Measurements from ENCODE around the gene SOX5.
"Not testable (repeated sequence)": the region's sequence is repeated elsewhere in the genome, so short reads cannot be mapped to it uniquely, and the experiment has no call there.

The SOX5 gene

GRCh38 chr12:23505736-23506135 lies 443.7 kb downstream of the SOX5 start:
- not testable (repeated sequence) for H3K27me3 ChIP-seq (ENCODE audit: insufficient read depth, low read length); H3K36me3 ChIP-seq (ENCODE audit: insufficient read depth, low read depth, low read length); H3K9ac ChIP-seq (ENCODE audit: low read depth, low read length); H3K9me3 ChIP-seq (ENCODE audit: insufficient read depth, low read depth, low read length); H3K27ac ChIP-seq (ENCODE audit: low read length)
- Histone ChIP-seq H3K4me3 (ENCODE audit: low read length) (peak overlapping the region; percentile 46; the same call in 1 of the 2 replicates), H3K4me1 (ENCODE audit: insufficient read depth, low read length) (peaks cover 22% of the 10 kb centered on the region; the same call in 1 of the 2 replicates)

- Histone ChIP-seq H3K4me3 (ENCODE audit: low read length) (peak overlapping the region; percentile 46), H3K36me3 (ENCODE audit: insufficient read depth, low read depth, low read length) (no peaks in the 10 kb centered on the region), H3K9me3 (ENCODE audit: insufficient read depth, low read depth, low read length) (no peaks in the 10 kb centered on the region), H3K4me1 (ENCODE audit: insufficient read depth, low read length) (peaks cover 22% of the 10 kb centered on the region; the same call in 1 of the 2 replicates), H3K27ac (ENCODE audit: low read length) (peak overlapping the region; percentile 60), H3K9ac (ENCODE audit: low read depth, low read length) (peak overlapping the region; percentile 67; the same call in 1 of the 2 replicates), H3K27me3 (ENCODE audit: insufficient read depth, low read length) (no peaks in the 10 kb centered on the region)
Measured at GRCh38 chr12:23504641-23505399, 444.6 kb downstream of the SOX5 start.

GRCh38 chr12:23504043-23504442 lies 445.4 kb downstream of the SOX5 start:
- Histone ChIP-seq H3K4me3 (ENCODE audit: low read length) (no peak overlapping the region), H3K36me3 (ENCODE audit: insufficient read depth, low read depth, low read length) (no peaks in the 10 kb centered on the region), H3K27ac (ENCODE audit: low read length) (peak overlapping the region; percentile 60), H3K4me1 (ENCODE audit: insufficient read depth, low read length) (peaks cover 22% of the 10 kb centered on the region; the same call in 1 of the 2 replicates), H3K9me3 (ENCODE audit: insufficient read depth, low read depth, low read length) (no peaks in the 10 kb centered on the region; the same call in 1 of the 2 replicates), H3K27me3 (ENCODE audit: insufficient read depth, low read length) (no peaks in the 10 kb centered on the region), H3K9ac (ENCODE audit: low read depth, low read length) (peak overlapping the region; percentile 43; the same call in 1 of the 2 replicates)

DNA sequence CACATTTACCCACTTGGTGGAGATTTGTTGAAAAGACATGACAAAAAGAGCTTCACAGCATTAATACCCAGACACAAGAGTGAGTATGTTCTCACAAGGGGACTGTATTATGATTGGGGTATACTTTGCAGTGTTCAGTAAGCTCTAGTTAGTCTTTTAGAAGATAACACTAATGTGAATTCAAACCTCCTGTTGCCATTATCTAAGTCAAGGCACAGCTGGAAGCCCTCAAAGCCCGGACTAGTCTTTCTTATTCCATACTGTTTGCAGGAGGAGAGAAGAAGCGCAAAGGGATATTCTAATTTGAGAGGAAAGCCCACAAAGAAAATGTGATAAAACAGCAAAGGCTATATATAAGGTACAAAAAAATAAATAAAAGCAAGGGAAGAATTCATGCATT lies 445.9 kb downstream of the SOX5 start:
- Histone ChIP-seq H3K27ac (ENCODE audit: low read length) (peak overlapping the region; percentile 60), H3K4me1 (ENCODE audit: insufficient read depth, low read length) (peaks cover 22% of the 10 kb centered on the region; the same call in 1 of the 2 replicates), H3K4me3 (ENCODE audit: low read length) (no peak overlapping the region), H3K9ac (ENCODE audit: low read depth, low read length) (no peak overlapping the region), H3K36me3 (ENCODE audit: insufficient read depth, low read depth, low read length) (no peaks in the 10 kb centered on the region), H3K27me3 (ENCODE audit: insufficient read depth, low read length) (no peaks in the 10 kb centered on the region), H3K9me3 (ENCODE audit: insufficient read depth, low read depth, low read length) (no peaks in the 10 kb centered on the region; the same call in 1 of the 2 replicates)

DNA sequence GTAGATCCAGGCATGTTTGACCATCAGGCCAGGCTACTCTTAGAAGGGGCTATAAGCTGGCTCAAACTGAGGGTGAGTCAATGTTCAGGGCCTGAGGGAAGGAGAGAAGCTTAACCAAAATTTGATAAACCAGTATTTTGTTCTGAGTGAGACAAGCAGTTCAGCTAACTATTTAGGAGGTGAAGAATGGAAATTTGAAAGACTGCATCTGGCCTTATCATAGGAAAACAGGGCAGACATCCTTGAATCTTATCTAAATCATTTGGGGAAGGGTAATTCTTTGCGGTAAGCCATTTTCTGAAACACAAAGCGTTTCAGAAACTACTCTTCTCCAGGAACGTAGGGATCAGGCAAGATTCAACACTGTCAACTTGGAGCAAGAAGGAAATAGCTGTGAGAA lies 447.2 kb downstream of the SOX5 start:
- Histone ChIP-seq H3K36me3 (ENCODE audit: insufficient read depth, low read depth, low read length) (no peaks in the 10 kb centered on the region), H3K9me3 (ENCODE audit: insufficient read depth, low read depth, low read length) (no peaks in the 10 kb centered on the region; the same call in 1 of the 2 replicates), H3K4me3 (ENCODE audit: low read length) (no peak overlapping the region), H3K27ac (ENCODE audit: low read length) (no peak overlapping the region), H3K4me1 (ENCODE audit: insufficient read depth, low read length) (peaks cover 22% of the 10 kb centered on the region; the same call in 1 of the 2 replicates), H3K27me3 (ENCODE audit: insufficient read depth, low read length) (no peaks in the 10 kb centered on the region), H3K9ac (ENCODE audit: low read depth, low read length) (no peak overlapping the region)

- Histone ChIP-seq H3K27me3 (ENCODE audit: insufficient read depth, low read length) (no peaks in the 10 kb centered on the region), H3K9ac (ENCODE audit: low read depth, low read length) (no peak overlapping the region), H3K9me3 (ENCODE audit: insufficient read depth, low read depth, low read length) (peaks cover 4% of the 10 kb centered on the region), H3K4me1 (ENCODE audit: insufficient read depth, low read length) (no peaks in the 10 kb centered on the region), H3K27ac (ENCODE audit: low read length) (no peak overlapping the region), H3K4me3 (ENCODE audit: low read length) (no peak overlapping the region), H3K36me3 (ENCODE audit: insufficient read depth, low read depth, low read length) (no peaks in the 10 kb centered on the region)
Measured at GRCh38 chr12:23495472-23495871, 454.0 kb downstream of the SOX5 start.

GRCh38 chr12:23493672-23494071 lies 455.8 kb downstream of the SOX5 start:
- Histone ChIP-seq H3K36me3 (ENCODE audit: insufficient read depth, low read depth, low read length) (no peaks in the 10 kb centered on the region), H3K9me3 (ENCODE audit: insufficient read depth, low read depth, low read length) (peaks cover 6% of the 10 kb centered on the region), H3K4me1 (ENCODE audit: insufficient read depth, low read length) (no peaks in the 10 kb centered on the region), H3K27me3 (ENCODE audit: insufficient read depth, low read length) (no peaks in the 10 kb centered on the region), H3K9ac (ENCODE audit: low read depth, low read length) (no peak overlapping the region), H3K4me3 (ENCODE audit: low read length) (no peak overlapping the region), H3K27ac (ENCODE audit: low read length) (no peak overlapping the region)

DNA sequence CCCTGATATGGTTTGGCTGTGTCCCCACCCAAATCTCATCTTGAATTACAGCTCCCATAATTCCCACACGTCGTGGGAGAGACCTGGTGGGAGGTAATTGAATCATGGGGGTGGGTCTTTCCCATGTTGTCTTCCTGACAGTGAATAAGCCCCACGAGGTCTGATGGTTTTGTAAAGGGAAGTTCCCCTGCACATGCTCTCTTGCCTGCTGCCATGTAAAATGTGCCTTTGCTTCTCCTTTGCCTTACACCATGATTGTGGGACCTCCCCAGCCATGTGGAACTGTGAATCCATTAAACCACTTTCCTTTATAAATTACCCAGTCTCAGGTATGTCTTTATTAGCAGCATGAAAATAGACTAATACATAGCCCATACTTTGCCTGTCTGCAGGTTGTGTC lies 458.4 kb downstream of the SOX5 start:
- H3K9me3 ChIP-seq (ENCODE audit: insufficient read depth, low read depth, low read length); H3K36me3 ChIP-seq (ENCODE audit: insufficient read depth, low read depth, low read length); H3K4me1 ChIP-seq (ENCODE audit: insufficient read depth, low read length); H3K27ac ChIP-seq (ENCODE audit: low read length); H3K9ac ChIP-seq (ENCODE audit: low read depth, low read length); H3K4me3 ChIP-seq (ENCODE audit: low read length); H3K27me3 ChIP-seq (ENCODE audit: insufficient read depth, low read length): not testable (repeated sequence)

GRCh38 chr12:23488130-23488529 lies 461.3 kb downstream of the SOX5 start:
- Histone ChIP-seq H3K27ac (ENCODE audit: low read length) (no peak overlapping the region), H3K36me3 (ENCODE audit: insufficient read depth, low read depth, low read length) (no peaks in the 10 kb centered on the region), H3K9me3 (ENCODE audit: insufficient read depth, low read depth, low read length) (peaks cover 6% of the 10 kb centered on the region), H3K4me1 (ENCODE audit: insufficient read depth, low read length) (no peaks in the 10 kb centered on the region), H3K9ac (ENCODE audit: low read depth, low read length) (no peak overlapping the region), H3K27me3 (ENCODE audit: insufficient read depth, low read length) (no peaks in the 10 kb centered on the region), H3K4me3 (ENCODE audit: low read length) (no peak overlapping the region)

DNA sequence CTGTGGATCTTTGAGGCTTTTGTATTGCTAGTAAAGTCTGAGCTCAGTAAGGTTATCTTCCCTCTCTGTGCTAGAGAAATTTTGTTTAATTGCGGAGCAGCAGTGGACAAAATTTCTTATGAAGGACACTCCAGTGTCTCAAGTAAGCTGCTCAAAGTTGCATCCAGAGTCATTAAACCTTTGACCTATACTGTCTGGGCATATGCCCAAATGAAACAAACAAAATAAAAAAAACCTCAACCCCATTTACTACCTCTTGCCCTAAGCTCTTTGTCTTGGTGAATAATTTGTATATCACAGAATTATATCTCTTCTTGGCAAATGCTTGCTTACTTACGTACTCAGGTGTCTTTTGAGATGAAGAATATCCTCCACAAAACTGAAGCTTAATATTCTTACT lies 465.2 kb downstream of the SOX5 start:
- Histone ChIP-seq H3K4me3 (ENCODE audit: low read length) (no peak overlapping the region), H3K27me3 (ENCODE audit: insufficient read depth, low read length) (no peaks in the 10 kb centered on the region), H3K9me3 (ENCODE audit: insufficient read depth, low read depth, low read length) (peaks cover 2% of the 10 kb centered on the region; the same call in 1 of the 2 replicates), H3K9ac (ENCODE audit: low read depth, low read length) (no peak overlapping the region), H3K27ac (ENCODE audit: low read length) (no peak overlapping the region), H3K36me3 (ENCODE audit: insufficient read depth, low read depth, low read length) (no peaks in the 10 kb centered on the region), H3K4me1 (ENCODE audit: insufficient read depth, low read length) (no peaks in the 10 kb centered on the region)

DNA sequence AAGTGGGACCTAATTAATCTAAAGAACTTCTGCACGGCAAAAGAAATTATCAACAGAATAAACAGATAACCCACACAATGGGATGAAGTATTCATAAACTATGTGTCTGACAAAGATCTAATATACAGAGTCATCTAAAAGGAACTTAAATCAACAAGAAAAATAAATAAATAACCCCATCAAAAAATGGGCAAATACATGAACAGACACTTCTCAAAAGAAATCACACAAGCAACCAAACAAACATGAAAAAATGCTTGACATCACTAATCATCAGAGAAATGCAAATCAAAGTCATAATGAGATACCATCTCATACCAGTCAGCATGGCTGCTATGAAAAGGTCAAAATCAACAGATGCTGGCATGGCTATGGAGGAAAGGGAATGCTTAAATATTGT lies 466.9 kb downstream of the SOX5 start:
- Histone ChIP-seq H3K9ac (ENCODE audit: low read depth, low read length) (no peak overlapping the region), H3K27ac (ENCODE audit: low read length) (no peak overlapping the region), H3K4me3 (ENCODE audit: low read length) (no peak overlapping the region), H3K36me3 (ENCODE audit: insufficient read depth, low read depth, low read length) (no peaks in the 10 kb centered on the region), H3K9me3 (ENCODE audit: insufficient read depth, low read depth, low read length) (peaks cover 2% of the 10 kb centered on the region; the same call in 1 of the 2 replicates), H3K4me1 (ENCODE audit: insufficient read depth, low read length) (no peaks in the 10 kb centered on the region), H3K27me3 (ENCODE audit: insufficient read depth, low read length) (no peaks in the 10 kb centered on the region)
